B cell (primary cell): Measurements from ENCODE around the gene LDB3.

Experiments used
- EZH2 ChIP-seq: IDR thresholded peaks from 2 replicates; pipeline ENCODE4 v1.6.1; 2012; ENCODE audit warnings: borderline replicate concordance, low read depth, mild to moderate bottlenecking, moderate library complexity, low read length; ENCODE audit not compliant: insufficient read depth, poor library complexity, severe bottlenecking
- TF ChIP-seq, protein P1 (sequence below): fragments of 200-600 bp; IDR thresholded peaks from one replicate; pipeline ENCODE4 v1.8.0; 2022; ENCODE audit warnings: antibody characterized with exemption, mild to moderate bottlenecking

DNA sequence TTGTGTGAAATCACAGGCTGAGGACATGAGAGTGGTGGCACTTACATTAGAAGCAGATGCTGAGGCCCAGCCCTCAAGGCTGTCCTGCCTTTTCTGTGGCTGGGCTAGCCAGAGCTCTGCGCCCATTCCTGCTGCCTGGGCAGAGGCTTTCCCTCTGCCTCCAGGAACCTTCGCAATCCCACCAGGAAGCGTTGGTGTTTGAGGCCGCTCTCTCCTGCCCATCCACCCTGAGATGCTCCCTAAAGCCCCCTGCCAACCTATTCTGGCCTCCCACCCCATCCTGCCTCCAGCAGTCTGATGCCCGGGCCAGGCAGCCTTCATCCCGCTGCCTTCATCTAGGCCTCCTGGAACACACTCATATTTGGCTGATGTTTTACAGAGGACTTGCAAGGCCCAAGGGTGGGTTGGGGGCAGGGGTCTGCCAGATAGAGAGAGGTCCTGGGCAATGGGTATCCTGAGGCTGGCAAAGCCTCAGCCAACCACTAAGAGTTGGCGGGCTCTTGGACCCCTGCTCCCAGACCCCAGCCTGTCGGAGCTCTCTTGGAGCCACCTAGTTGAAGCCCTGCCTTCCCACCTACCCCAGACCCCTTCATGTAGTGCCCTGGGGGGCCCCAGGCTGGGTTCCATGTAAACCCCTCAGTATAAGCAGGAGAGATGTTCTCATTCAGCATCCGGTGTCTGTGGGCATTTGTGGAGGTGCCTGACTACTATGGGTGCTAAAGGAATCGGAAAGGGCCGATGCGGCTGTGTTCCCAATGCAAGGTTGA, 32.7 kb downstream of the LDB3 start:
- TF ChIP-seq, protein P1, sequence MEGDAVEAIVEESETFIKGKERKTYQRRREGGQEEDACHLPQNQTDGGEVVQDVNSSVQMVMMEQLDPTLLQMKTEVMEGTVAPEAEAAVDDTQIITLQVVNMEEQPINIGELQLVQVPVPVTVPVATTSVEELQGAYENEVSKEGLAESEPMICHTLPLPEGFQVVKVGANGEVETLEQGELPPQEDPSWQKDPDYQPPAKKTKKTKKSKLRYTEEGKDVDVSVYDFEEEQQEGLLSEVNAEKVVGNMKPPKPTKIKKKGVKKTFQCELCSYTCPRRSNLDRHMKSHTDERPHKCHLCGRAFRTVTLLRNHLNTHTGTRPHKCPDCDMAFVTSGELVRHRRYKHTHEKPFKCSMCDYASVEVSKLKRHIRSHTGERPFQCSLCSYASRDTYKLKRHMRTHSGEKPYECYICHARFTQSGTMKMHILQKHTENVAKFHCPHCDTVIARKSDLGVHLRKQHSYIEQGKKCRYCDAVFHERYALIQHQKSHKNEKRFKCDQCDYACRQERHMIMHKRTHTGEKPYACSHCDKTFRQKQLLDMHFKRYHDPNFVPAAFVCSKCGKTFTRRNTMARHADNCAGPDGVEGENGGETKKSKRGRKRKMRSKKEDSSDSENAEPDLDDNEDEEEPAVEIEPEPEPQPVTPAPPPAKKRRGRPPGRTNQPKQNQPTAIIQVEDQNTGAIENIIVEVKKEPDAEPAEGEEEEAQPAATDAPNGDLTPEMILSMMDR = no peak
- TF ChIP-seq EZH2 = no peak
